ENCODE results near the gene TPD52L1.

Gene TPD52L1

DNA sequence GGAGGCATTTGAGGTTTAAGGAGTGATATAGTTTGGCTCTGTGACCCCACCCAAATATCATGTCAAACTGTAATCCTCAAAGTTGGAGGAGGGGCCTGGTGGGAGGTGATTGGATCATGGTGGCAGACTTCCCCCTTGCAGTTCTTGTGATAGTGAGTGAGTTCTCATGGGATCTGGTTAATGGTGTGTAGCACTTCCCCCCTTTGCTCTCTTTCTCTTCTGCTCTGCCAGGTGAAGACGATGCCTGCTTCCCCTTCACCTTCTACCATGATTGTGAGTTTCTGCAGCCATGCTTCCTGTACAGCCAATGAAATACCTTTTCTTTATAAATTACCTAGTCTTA is 149.9 kb downstream of the TPD52L1 start:
- H3K9me3 ChIP-seq (ENCODE audit: severe bottlenecking) = peaks cover 12% of the 10 kb centered on the region
- H3K4me3 ChIP-seq (ENCODE audit: low read depth, low read length) = no peak overlapping the region
- H3K27me3 ChIP-seq (ENCODE audit: insufficient read depth, low read depth, severe bottlenecking) = peaks cover 21% of the 10 kb centered on the region
- no peak overlapping the region for H3K27ac ChIP-seq
- TF ChIP-seq, protein P1, sequence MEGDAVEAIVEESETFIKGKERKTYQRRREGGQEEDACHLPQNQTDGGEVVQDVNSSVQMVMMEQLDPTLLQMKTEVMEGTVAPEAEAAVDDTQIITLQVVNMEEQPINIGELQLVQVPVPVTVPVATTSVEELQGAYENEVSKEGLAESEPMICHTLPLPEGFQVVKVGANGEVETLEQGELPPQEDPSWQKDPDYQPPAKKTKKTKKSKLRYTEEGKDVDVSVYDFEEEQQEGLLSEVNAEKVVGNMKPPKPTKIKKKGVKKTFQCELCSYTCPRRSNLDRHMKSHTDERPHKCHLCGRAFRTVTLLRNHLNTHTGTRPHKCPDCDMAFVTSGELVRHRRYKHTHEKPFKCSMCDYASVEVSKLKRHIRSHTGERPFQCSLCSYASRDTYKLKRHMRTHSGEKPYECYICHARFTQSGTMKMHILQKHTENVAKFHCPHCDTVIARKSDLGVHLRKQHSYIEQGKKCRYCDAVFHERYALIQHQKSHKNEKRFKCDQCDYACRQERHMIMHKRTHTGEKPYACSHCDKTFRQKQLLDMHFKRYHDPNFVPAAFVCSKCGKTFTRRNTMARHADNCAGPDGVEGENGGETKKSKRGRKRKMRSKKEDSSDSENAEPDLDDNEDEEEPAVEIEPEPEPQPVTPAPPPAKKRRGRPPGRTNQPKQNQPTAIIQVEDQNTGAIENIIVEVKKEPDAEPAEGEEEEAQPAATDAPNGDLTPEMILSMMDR (IDR thresholded peaks at IDR 0.05; ENCODE audit: low read depth, low read length) = no peak
- DNase-seq = no peak
- H3K36me3 ChIP-seq = peaks cover 16% of the 10 kb centered on the region

DNA sequence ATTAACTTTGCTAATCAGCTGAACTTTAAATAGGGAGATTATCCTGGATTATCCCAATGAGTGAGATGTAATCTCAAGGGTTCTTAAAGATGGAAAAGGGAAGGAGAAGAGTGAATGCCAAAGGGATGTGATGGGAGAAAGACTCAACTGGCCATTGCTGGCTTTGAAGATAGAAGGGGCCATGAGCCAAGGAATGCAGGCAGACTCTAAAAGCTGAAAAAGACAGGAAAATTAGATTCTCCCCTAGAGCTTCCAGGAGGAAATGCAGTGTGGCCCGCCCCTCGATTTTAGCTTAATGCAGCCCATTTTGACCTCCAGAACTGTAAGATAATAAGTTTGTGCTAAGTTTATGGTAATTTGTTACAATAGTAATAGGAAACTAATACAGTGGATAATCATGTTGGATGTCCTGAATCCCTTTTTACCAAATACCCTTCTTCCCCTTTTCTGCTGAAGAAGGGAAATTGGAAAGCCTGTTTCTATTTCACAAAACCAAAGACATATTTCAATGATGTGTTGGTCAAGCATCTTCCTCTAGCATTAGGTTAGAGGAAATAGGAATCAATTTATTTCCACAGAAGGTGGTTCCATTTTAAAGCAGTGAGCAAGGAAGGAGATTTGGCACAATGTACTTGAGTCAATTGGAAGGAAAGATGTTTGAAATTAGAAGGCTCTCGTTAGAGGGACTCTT is 151.5 kb downstream of the TPD52L1 start:
- Histone ChIP-seq H3K9me3 (ENCODE audit: severe bottlenecking) (peaks cover 12% of the 10 kb centered on the region), H3K36me3 (peaks cover 3% of the 10 kb centered on the region), H3K27ac (no peak overlapping the region), H3K4me3 (ENCODE audit: low read depth, low read length) (no peak overlapping the region), H3K27me3 (ENCODE audit: insufficient read depth, low read depth, severe bottlenecking) (peaks cover 21% of the 10 kb centered on the region)
- no peak for DNase-seq
- TF ChIP-seq, protein P1 (IDR thresholded peaks at IDR 0.05; ENCODE audit: low read depth, low read length) = no peak

DNA sequence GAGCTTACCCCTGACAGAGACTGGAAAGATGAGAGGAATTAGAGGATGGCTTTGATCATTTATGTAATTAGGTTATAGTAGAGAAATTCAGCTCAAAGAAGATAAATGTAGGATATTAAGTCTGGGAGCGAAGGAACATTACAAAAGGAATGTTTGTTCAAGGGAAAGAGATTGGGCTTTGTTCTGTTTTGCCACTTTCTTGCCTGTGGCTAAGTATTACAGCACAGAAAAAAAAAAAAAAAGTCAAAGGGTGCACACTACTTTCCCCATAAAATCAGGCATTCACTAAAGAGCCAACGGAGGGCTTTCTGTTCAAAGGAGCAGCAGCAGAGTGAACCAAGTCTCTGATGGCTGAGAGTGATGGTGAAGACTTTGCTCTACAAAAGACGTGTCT is 153.2 kb downstream of the TPD52L1 start:
- no peak overlapping the region for H3K27ac ChIP-seq
- TF ChIP-seq, protein P1 (IDR thresholded peaks at IDR 0.05; ENCODE audit: low read depth, low read length) = no peak

GRCh38 chr6:125307150-125307838 is 153.7 kb downstream of the TPD52L1 start:
- no peak overlapping the region for H3K4me3 ChIP-seq (ENCODE audit: low read depth, low read length)
- H3K36me3 ChIP-seq = no peaks in the 10 kb centered on the region
- H3K27me3 ChIP-seq (ENCODE audit: insufficient read depth, low read depth, severe bottlenecking) = peaks cover 21% of the 10 kb centered on the region
- DNase-seq = no peak
- no peak overlapping the region for H3K27ac ChIP-seq
- peaks cover 12% of the 10 kb centered on the region for H3K9me3 ChIP-seq (ENCODE audit: severe bottlenecking)
- TF ChIP-seq, protein P1 (IDR thresholded peaks at IDR 0.05; ENCODE audit: low read depth, low read length) = no peak

More for the DNA sequence above, 153.2 kb downstream of the TPD52L1 start:
- peaks cover 12% of the 10 kb centered on the region for H3K9me3 ChIP-seq (ENCODE audit: severe bottlenecking)
- DNase-seq = no peak
- H3K4me3 ChIP-seq (ENCODE audit: low read depth, low read length) = no peak overlapping the region
- peaks cover 21% of the 10 kb centered on the region for H3K27me3 ChIP-seq (ENCODE audit: insufficient read depth, low read depth, severe bottlenecking)
- no peaks in the 10 kb centered on the region for H3K36me3 ChIP-seq

GRCh38 chr6:125307964-125308615 is 154.5 kb downstream of the TPD52L1 start:
- TF ChIP-seq, protein P1 (IDR thresholded peaks at IDR 0.05; ENCODE audit: low read depth, low read length) = no peak
- H3K4me3 ChIP-seq (ENCODE audit: low read depth, low read length) = no peak overlapping the region
- peaks cover 21% of the 10 kb centered on the region for H3K27me3 ChIP-seq (ENCODE audit: insufficient read depth, low read depth, severe bottlenecking)
- no peak for DNase-seq
- H3K9me3 ChIP-seq (ENCODE audit: severe bottlenecking) = peaks cover 12% of the 10 kb centered on the region
- H3K36me3 ChIP-seq = no peaks in the 10 kb centered on the region
- H3K27ac ChIP-seq = no peak overlapping the region
